ENCODE measurements around the gene AQP9.

GRCh38 chr15:58139989-58140522 lies 1.9 kb downstream of the AQP9 start:
- TF ChIP-seq TP53 (CRISPR knock-in tag; IDR thresholded peaks at IDR 0.05) (no peak), POLR2A (IDR thresholded peaks at IDR 0.05; ENCODE audit: low read length) (no peak), ZNF302 (CRISPR knock-in tag; IDR thresholded peaks at IDR 0.05) (no peak), CTCF (IDR thresholded peaks at IDR 0.05) (no peak), MAX (IDR thresholded peaks at IDR 0.05) (no peak), HOXB13 (CRISPR knock-in tag; IDR thresholded peaks at IDR 0.05; ENCODE audit: low read depth) (no peak), ZC3H11A (IDR thresholded peaks at IDR 0.05) (no peak), BCL3 (IDR thresholded peaks at IDR 0.05) (no peak), FOSL2 (IDR thresholded peaks at IDR 0.05) (no peak), FOSL2 (CRISPR knock-in tag; IDR thresholded peaks at IDR 0.05) (no peak)
